ENCODE data around the gene LLGL2.
"Not testable (repeated sequence)": the region's sequence is repeated elsewhere in the genome, so short reads cannot be mapped to it uniquely, and the experiment has no call there.

The LLGL2 gene

DNA sequence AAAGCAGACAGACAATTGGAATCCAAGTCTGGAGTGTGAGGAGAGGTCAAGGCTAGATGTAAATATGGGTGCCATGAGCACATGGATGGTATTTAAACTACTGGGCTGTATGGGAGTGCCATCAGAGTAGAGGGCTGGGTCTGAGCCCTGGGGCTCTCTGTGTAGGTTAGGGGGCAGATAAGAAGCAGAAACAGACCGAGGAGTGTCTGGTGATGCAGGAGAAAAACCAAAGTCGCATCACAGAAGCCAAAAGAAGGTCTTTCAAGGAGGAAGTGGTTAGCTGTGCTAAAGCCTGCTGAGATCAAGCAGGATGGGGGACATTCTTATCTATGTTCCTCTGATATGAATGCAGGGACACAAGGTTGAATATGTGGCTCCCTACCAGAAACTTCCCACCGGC, 7.3 kb upstream of the LLGL2 start:
- DNase-seq (ENCODE audit: low read depth): no peak
- H3K4me3 ChIP-seq (ENCODE audit: control insufficient read depth, low read depth, low read length): no peak overlapping the region
- TF ChIP-seq, protein P1, sequence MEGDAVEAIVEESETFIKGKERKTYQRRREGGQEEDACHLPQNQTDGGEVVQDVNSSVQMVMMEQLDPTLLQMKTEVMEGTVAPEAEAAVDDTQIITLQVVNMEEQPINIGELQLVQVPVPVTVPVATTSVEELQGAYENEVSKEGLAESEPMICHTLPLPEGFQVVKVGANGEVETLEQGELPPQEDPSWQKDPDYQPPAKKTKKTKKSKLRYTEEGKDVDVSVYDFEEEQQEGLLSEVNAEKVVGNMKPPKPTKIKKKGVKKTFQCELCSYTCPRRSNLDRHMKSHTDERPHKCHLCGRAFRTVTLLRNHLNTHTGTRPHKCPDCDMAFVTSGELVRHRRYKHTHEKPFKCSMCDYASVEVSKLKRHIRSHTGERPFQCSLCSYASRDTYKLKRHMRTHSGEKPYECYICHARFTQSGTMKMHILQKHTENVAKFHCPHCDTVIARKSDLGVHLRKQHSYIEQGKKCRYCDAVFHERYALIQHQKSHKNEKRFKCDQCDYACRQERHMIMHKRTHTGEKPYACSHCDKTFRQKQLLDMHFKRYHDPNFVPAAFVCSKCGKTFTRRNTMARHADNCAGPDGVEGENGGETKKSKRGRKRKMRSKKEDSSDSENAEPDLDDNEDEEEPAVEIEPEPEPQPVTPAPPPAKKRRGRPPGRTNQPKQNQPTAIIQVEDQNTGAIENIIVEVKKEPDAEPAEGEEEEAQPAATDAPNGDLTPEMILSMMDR (conservative IDR thresholded peaks at IDR 0.05; ENCODE audit: control insufficient read depth, insufficient read depth, low read depth, low read length): no peak

DNA sequence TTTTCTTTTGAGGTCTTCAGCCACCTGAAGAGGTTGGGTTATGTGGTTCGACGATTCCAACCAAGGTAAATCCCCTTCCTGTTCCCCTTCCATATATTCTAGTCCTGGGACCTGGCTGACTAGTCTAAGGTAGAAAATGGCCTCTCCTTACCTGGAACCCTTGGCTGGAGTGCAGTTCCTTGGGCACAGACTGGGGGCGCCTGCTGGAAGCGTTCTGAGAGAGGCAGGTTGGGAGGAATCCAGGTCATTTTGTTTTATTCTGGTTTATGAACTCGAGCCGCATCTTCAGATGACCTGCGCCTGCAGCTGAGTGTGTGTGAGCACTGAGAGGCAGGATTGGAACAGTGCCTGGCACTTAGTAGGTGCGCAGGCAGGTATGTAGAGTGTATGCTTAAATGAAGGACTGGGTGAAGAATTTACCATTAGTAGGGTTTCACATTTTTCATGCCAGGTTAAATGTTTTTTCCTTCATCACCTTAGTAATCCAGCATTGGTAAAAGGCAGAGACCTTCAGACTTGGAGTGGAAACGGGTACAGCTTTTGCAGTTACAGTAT, 6.4 kb upstream of the LLGL2 start:
- TF ChIP-seq, protein P1 (conservative IDR thresholded peaks at IDR 0.05; ENCODE audit: control insufficient read depth, insufficient read depth, low read depth, low read length): no peak
- no peak overlapping the region for H3K4me3 ChIP-seq (ENCODE audit: control insufficient read depth, low read depth, low read length)
- no peak for DNase-seq (ENCODE audit: low read depth)

DNA sequence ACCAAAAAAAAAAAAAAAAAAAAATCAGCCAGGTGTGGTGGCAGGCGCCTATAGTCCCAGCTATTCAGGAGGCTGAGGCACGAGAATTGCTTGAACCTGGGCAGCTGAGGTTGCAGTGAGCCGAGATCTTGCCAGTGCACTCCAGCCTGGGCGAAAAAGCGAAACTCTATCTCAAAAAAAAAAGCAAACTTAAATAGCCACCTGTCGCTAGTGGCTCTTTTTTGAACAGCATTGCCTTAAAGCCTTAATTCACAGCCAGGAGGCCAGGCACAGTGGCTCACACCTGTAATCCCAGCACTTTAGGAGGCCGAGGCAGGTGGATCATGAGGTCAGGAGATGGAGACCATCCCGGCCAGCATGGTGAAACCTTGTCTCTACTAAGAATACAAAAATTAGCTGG, 5.1 kb upstream of the LLGL2 start:
- H3K4me3 ChIP-seq (ENCODE audit: control insufficient read depth, low read depth, low read length); DNase-seq (ENCODE audit: low read depth): not testable (repeated sequence)

DNA sequence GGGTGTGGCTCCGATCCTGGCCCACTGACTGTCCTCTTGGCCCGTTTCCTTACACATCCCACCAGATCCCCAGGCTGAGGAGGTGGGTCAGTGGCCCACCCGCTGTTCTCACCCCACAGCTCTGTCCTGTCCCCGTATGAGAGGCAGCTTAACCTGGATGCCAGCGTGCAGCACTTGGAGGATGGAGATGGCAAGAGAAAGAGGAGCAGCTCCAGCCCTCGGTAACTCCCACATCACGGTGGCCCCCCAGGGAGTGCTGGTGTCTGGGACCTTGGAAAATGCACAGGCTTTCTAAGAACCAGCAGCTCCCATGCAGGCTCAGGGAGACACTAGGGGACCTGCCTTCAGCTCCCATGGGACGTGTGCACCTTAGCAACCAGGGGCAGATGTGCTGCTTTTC, 4.2 kb upstream of the LLGL2 start:
- no peak for DNase-seq (ENCODE audit: low read depth)
- TF ChIP-seq, protein P1 (conservative IDR thresholded peaks at IDR 0.05; ENCODE audit: control insufficient read depth, insufficient read depth, low read depth, low read length): no peak
- H3K4me3 ChIP-seq (ENCODE audit: control insufficient read depth, low read depth, low read length): no peak overlapping the region

DNA sequence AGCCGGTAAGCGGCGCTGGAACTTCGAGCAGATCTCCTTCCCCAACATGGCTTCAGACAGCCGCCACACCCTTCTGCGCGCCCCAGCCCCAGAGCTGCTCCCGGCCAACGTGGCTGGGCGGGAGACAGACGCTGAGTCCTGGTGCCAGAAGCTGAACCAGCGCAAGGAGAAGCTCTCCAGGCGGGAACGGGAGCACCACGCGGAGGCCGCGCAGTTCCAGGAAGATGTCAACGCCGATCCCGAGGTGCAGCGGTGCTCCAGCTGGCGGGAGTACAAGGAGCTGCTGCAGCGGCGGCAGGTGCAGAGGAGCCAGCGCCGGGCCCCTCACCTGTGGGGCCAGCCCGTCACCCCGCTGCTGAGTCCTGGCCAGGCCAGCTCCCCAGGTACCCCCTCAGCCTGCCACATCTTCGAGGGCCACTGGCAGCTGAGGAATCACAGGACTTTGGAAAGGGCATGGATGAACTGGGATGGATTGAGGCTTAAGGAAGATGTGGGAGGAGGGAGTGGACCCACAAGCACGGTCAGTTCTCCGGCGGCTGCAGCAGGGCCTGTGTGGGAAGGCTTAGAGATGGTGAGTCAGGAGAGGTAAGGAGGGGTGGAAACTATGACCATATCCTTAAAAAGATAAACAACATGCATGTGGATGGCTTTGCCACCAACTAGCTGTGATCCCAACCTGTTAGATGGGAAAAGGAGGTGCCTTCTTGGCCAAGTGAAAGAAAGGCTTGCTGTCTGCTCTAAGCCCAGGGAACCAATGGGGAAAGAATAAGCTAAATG, 3.4 kb upstream of the LLGL2 start:
- H3K4me3 ChIP-seq (ENCODE audit: control insufficient read depth, low read depth, low read length): no peak overlapping the region
- DNase-seq (ENCODE audit: low read depth): peak; percentile 31
- TF ChIP-seq, protein P1 (conservative IDR thresholded peaks at IDR 0.05; ENCODE audit: control insufficient read depth, insufficient read depth, low read depth, low read length): no peak

DNA sequence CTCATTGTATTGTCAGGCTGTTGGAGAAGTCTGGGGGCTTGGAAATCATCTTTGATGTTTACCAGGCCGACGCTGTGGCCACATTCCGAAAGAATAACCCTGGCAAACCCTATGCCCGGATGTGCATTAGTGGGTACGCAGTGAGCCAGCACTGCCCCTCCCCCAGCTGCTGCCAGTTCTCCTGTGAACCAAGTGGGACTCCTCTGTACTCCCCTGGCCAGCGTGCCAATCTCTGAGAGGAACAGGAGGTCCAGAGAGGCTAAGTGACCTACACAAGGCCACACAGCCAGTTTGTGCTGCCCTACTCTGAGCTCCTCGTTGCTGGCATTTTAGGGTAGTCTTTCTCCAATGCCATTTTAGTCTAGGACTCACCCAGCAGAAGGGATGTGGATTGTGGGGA, 1.9 kb upstream of the LLGL2 start:
- no peak for DNase-seq (ENCODE audit: low read depth)
- TF ChIP-seq, protein P1 (conservative IDR thresholded peaks at IDR 0.05; ENCODE audit: control insufficient read depth, insufficient read depth, low read depth, low read length): no peak
- no peak overlapping the region for H3K4me3 ChIP-seq (ENCODE audit: control insufficient read depth, low read depth, low read length)

DNA sequence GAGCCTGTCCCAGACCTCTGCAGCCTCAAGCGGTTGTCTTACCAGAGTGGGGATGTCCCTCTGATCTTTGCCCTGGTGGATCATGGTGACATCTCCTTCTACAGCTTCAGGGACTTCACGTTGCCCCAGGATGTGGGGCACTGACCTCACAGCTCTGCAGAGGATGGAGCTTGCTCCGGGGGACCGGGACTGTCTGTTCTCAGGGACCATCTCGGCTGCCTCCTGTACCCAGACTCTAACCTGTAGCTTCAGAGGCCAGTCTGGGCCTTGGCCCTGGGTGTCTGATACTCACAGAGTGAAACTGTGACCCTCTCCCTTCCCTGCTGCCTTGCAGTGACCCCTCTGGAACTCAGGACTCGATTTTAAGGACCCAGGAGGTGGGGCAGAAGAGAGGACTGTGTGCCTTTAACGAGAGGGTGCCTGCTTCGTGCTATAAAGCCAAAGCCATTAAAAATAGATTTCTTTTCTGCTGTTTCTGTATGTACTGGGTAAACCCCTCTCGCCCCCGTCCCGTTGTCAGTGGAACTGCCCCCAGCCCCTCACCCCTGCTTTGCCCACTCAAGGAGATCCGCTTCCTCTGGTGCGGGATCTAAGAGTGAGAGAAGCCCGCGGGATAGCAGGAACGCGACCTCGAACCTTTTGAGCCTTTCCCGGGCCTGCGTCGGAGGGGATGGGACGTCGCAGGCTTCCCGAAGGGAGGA, 1.1 kb upstream of the LLGL2 start:
- TF ChIP-seq, protein P1 (conservative IDR thresholded peaks at IDR 0.05; ENCODE audit: control insufficient read depth, insufficient read depth, low read depth, low read length): no peak
- H3K4me3 ChIP-seq (ENCODE audit: control insufficient read depth, low read depth, low read length): no peak overlapping the region
- DNase-seq (ENCODE audit: low read depth): no peak
